Keratinocyte (primary cell): ENCODE data around the gene SNCA. TPM values are rescaled to one million over a fixed set of nuclear protein-coding genes. Genes with fewer than 3 reads are reported as not detected.

ENCODE experiments used
- DNase-seq: peaks from one replicate; pipeline ENCODE4 v3.0.0-alpha.2; 2011; ENCODE audit warnings: low read depth, missing footprints, low spot score
- FAIRE-seq: peaks from 2 replicates; lab custom pipeline; 2011; peaks lifted over from hg19 to GRCh38; lab: Jason Lieb, UNC
- H2AFZ ChIP-seq: 2 replicates; pipeline ENCODE4 v1.6.0; 2012; ENCODE audit warnings: low read length, control low read depth, inconsistent platforms; ENCODE audit not compliant: control insufficient read depth
- H3K27ac ChIP-seq: 2 replicates; pipeline ENCODE4 v1.5.1; 2011; ENCODE audit warnings: low read length; ENCODE audit not compliant: control insufficient read depth, insufficient read depth
- H3K27me3 ChIP-seq: 3 replicates; pipeline ENCODE4 v1.6.0; 2011; ENCODE audit warnings: low read length; ENCODE audit not compliant: control insufficient read depth, insufficient read depth; ENCODE audit errors: extremely low read depth
- H3K36me3 ChIP-seq, 2 experiments: 2 replicates in 1 of 2; 3 replicates in 1 of 2; pipeline ENCODE4 v1.5.1; 2011; ENCODE audit warnings: low read length in 2 of 2, mild to moderate bottlenecking in 1 of 2; ENCODE audit not compliant: control insufficient read depth in 2 of 2, insufficient read depth in 2 of 2; ENCODE audit errors: extremely low read depth in 1 of 2
- H3K4me1 ChIP-seq: 3 replicates; pipeline ENCODE4 v1.5.1; 2011; ENCODE audit warnings: low read length; ENCODE audit not compliant: control insufficient read depth, insufficient read depth; ENCODE audit errors: extremely low read depth
- H3K4me2 ChIP-seq: 3 replicates; pipeline ENCODE4 v1.6.0; 2011; ENCODE audit warnings: low read depth, low read length; ENCODE audit not compliant: control insufficient read depth, insufficient read depth; ENCODE audit errors: extremely low read depth
- H3K4me3 ChIP-seq, 3 experiments: fragments of 200-600 bp in 1 of 3; sonication (generic) in 1 of 3; 2 replicates in 2 of 3; 3 replicates in 1 of 3; pipeline ENCODE4 v1.5.1; 2011 to 2016; ENCODE audit warnings: low read length in 3 of 3, mild to moderate bottlenecking in 3 of 3, control low read depth in 2 of 3, inconsistent platforms in 1 of 3, low read depth in 1 of 3, mixed read lengths in 1 of 3, mixed run types in 1 of 3, moderate library complexity in 1 of 3; ENCODE audit not compliant: control insufficient read depth in 2 of 3, insufficient read depth in 2 of 3; ENCODE audit errors: extremely low read depth in 1 of 3
- H3K79me2 ChIP-seq: 2 replicates; pipeline ENCODE4 v1.6.0; 2012; ENCODE audit warnings: low read length; ENCODE audit not compliant: control insufficient read depth, insufficient read depth
- H3K9ac ChIP-seq: 3 replicates; pipeline ENCODE4 v1.6.0; 2011; ENCODE audit warnings: low read length; ENCODE audit not compliant: control insufficient read depth, insufficient read depth; ENCODE audit errors: extremely low read depth
- H3K9me1 ChIP-seq: 3 replicates; pipeline ENCODE4 v1.6.0; 2011; ENCODE audit warnings: low read length; ENCODE audit not compliant: control insufficient read depth, insufficient read depth; ENCODE audit errors: extremely low read depth
- H3K9me3 ChIP-seq: 2 replicates; pipeline ENCODE4 v1.5.1; 2012; ENCODE audit warnings: low read depth, low read length; ENCODE audit not compliant: control insufficient read depth
- H4K20me1 ChIP-seq: 3 replicates; pipeline ENCODE4 v1.6.0; 2011; ENCODE audit warnings: low read length; ENCODE audit not compliant: control insufficient read depth, insufficient read depth; ENCODE audit errors: extremely low read depth
- EZH2 ChIP-seq: IDR thresholded peaks from one replicate; pipeline ENCODE4 v1.6.1; 2012; ENCODE audit warnings: inconsistent platforms, mild to moderate bottlenecking, low read length, moderate library complexity
- dilution Hi-C: fragments of 300-500 bp; cut with MboI; formaldehyde crosslinking; loops from one replicate; pipeline ENCODE4 v1.7.0; 2020; ENCODE audit warnings: low sequenced_read_pairs; ENCODE audit not compliant: extremely low pct_ligation_motif_present
- polyA plus RNA-seq, 5 experiments: library from polyadenylated mRNA; depleted of rRNA in 3 of 5; stranded (reverse) in 3 of 5; stranded (forward) in 1 of 5; unstranded in 1 of 5; fragments of >200 nt; gene quantifications; 1 replicate in 1 of 5; 2 replicates in 3 of 5; 3 replicates in 1 of 5; pipeline versions ENCODE4 v1.2.1 to v1.2.3, GENCODE V29; 2011 to 2012; ENCODE audit warnings: missing spikeins in 2 of 5, low read depth in 1 of 5, low replicate concordance in 1 of 5
- TF ChIP-seq, protein P1 (sequence below), 3 experiments: IDR thresholded peaks in 1 of 3; conservative IDR thresholded peaks in 1 of 3; optimal IDR thresholded peaks in 1 of 3; 2 replicates in 2 of 3; 3 replicates in 1 of 3; pipeline versions ENCODE3 to v1.5.1; 2011; ENCODE audit warnings: low read length in 3 of 3, mild to moderate bottlenecking in 3 of 3, moderate library complexity in 2 of 3, control low read depth in 1 of 3, inconsistent platforms in 1 of 3; ENCODE audit not compliant: insufficient read depth in 2 of 3; ENCODE audit errors: extremely low read depth in 1 of 3

Gene SNCA
- polyA plus RNA-seq, 1 donor (not counting 4 experiments of a cell fraction or from before 2014, with no cell fraction given) = 61.3 TPM

DNA sequence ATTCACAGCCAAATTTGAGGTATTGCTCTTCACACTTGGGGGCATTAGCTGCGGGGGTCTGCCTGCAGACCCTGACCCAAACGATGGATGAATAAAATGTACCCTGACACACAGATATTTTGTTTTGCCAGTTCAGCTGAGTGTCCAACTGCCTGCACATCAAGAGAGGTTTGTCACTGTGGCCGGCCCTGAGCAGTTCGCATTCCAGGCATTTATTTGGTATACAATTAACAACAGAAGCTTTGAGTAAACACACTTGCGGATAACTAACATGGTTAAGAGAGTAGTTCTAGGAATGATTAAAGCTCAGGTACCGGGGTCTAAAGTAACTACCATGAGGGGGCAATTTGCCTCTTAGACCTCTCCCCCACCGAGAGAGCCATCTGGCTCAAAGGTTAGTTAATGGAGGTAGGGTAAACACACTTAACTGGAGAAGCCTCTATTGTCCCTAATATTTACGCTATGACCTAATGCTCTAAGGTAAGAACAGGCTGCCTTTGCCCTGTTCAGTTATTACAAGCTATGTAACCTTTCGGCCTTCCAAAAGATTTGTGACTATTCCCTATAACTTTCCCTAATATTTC, 162.0 kb downstream of the SNCA start:
- Histone ChIP-seq H3K9ac (no peak overlapping the region), H4K20me1 (no peaks in the 10 kb centered on the region), H3K4me3 (no peak overlapping the region), H3K27me3 (no peaks in the 10 kb centered on the region), H3K4me1 (no peaks in the 10 kb centered on the region), H3K9me3 (no peaks in the 10 kb centered on the region), H3K4me2 (no peak overlapping the region), H3K79me2 (no peaks in the 10 kb centered on the region), H2AFZ (no peak overlapping the region), H3K9me1 (no peaks in the 10 kb centered on the region), H3K36me3 (no peaks in the 10 kb centered on the region), H3K27ac (no peak overlapping the region)
- FAIRE-seq (no peak), DNase-seq (no peak)
- TF ChIP-seq, protein P1, sequence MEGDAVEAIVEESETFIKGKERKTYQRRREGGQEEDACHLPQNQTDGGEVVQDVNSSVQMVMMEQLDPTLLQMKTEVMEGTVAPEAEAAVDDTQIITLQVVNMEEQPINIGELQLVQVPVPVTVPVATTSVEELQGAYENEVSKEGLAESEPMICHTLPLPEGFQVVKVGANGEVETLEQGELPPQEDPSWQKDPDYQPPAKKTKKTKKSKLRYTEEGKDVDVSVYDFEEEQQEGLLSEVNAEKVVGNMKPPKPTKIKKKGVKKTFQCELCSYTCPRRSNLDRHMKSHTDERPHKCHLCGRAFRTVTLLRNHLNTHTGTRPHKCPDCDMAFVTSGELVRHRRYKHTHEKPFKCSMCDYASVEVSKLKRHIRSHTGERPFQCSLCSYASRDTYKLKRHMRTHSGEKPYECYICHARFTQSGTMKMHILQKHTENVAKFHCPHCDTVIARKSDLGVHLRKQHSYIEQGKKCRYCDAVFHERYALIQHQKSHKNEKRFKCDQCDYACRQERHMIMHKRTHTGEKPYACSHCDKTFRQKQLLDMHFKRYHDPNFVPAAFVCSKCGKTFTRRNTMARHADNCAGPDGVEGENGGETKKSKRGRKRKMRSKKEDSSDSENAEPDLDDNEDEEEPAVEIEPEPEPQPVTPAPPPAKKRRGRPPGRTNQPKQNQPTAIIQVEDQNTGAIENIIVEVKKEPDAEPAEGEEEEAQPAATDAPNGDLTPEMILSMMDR (optimal IDR thresholded peaks at IDR 0.05 in 1 of 3, IDR thresholded peaks at IDR 0.05 in 1 of 3, conservative IDR thresholded peaks at IDR 0.05 in 1 of 3; ENCODE audit: extremely low read depth in 1 of 3, insufficient read depth in 2 of 3, low read length in 3 of 3) = no peak
- TF ChIP-seq EZH2 = no peak
- dilution Hi-C loops = no loop called here

Other genes starting within 250 kb of the SNCA start
- gene MMRN1, start 57.7 kb upstream of the SNCA start, polyA plus RNA-seq = not detected in 3 replicates